GM18502 (cell line): Measurements from ENCODE around the gene DNAJC15.
"Not testable (repeated sequence)": the region's sequence is repeated elsewhere in the genome, so short reads cannot be mapped to it uniquely, and the experiment has no call there.

Source experiments
- ATAC-seq: cut with Tn5 transposase; IDR thresholded peaks from one replicate; pipeline ENCODE4 v1.9.1; 2021; ENCODE audit warnings: mild to moderate bottlenecking; ENCODE audit not compliant: unreplicated experiment, poor library complexity

Gene DNAJC15

DNA sequence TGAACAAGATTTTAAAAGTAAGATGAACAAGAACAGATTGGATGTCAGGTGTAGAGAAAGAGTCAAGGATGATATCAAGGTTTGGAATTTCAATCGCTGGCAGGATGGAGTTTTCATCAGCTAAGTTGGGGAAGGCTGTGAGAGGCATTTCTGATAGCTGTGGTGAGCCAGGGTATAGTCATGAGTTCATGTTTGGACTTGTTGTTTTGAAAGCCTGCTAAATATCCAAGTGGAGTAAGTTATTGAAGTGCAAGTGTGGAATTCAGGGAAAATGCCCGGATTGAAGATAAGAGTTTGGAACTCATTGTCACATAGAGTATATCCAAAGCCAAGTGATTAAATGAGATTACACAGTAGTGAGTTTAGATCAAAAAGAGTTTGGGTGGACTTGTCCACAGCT lies 20.4 kb upstream of the DNAJC15 start:
- ATAC-seq = no peak

GRCh38 chr13:43003729-43004128 lies 19.7 kb upstream of the DNAJC15 start:
- ATAC-seq = no peak

DNA sequence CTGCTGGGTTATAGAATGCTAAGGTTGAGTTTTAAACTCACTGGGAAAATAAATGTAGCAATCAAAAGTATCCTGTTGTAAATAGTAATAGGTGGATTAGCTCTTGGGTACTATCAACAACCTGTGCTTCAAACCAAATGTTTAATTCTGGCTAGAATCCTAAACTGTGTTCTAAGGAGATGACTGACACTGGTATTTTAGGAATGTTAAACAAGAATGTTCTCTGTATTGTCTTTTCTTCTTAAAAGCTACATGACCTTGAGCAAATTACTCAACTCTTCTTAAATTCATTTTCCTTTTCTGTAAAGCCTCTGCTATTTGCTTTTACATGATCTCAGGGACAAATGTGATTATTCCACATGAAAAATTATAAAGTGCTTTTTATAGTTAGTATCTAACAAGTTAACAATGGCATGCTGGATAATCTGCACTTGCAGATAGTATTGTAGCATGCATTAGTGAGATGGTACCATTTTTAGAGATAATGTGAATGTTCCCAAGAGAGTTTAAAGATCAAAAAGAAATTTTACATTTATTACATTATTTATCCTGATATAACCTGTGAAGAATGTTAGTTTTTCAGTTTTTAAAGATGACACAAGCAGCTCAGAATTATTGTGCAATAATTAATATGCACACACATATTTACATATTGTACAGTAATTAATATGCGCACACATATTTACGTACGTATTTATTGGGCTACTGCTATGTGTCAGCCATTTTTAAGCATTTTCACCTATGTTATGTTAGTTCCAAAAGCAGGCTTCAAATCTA lies 17.7 kb upstream of the DNAJC15 start:
- no peak for ATAC-seq

- ATAC-seq = no peak
These were observed 16.3 kb upstream of the DNAJC15 start for GRCh38 chr13:43006893-43007631.

- no peak for ATAC-seq
These were observed 14.8 kb upstream of the DNAJC15 start for GRCh38 chr13:43008596-43008995.

DNA sequence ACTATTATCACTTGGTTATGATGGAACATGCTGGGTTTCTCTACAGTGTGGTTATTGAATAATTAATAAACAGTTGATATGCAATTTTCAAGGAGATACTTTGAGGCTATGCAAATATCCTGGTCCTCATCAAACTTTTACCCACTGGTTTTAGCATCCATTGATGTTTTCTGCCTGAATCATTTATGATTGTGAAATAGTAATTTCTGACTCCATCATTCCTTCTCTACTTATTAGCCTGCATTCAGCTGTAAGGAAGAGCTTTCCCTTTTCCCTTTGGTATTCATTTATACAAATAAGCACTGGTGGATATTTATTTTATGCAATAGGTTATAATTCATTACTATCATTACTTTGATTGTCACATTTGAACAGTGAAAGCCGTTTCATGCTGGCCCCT lies 13.9 kb upstream of the DNAJC15 start:
- no peak for ATAC-seq

GRCh38 chr13:43014162-43014561 lies 9.2 kb upstream of the DNAJC15 start:
- ATAC-seq = no peak

DNA sequence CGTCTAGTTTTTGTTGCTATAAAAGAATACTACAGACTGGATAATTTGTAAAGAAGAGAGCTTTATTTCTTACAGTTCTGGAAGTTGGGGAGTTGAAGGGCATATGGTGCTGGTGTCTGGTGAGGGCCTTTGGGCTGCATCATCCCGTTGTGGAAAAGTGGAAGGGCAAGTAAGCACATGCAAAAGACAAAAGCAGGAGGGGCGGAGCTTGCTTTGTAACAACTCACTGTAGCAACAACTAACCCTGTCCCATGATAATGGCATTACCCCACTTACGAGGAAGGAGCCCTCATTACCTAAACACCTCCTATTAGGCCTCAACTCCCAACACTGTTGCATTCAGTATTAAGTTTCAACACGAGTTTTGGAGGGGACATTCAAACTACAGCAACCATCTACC lies 7.2 kb upstream of the DNAJC15 start:
- ATAC-seq = no peak

DNA sequence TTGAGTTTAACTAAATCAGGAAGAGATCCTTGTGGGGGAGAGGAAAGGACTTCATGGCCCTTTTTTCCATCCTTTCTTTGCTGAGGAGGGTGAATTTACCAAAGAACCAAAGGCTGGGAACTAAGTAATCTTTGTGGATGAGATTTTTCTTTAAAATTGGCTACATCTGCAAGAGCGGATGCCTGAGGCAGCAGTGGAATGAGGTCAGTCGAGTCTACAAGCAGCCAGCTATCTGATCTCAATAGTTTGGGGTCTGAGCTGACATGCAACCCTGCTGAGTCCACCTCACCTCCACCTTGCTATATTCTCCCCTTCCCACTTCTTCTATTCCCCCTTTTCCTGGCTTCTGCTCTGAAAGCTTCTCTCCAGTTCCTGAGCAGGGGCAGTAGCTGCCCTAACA lies 3.6 kb upstream of the DNAJC15 start:
- ATAC-seq = no peak

- ATAC-seq = no peak
These were observed 2.6 kb upstream of the DNAJC15 start for GRCh38 chr13:43020794-43021193.

DNA sequence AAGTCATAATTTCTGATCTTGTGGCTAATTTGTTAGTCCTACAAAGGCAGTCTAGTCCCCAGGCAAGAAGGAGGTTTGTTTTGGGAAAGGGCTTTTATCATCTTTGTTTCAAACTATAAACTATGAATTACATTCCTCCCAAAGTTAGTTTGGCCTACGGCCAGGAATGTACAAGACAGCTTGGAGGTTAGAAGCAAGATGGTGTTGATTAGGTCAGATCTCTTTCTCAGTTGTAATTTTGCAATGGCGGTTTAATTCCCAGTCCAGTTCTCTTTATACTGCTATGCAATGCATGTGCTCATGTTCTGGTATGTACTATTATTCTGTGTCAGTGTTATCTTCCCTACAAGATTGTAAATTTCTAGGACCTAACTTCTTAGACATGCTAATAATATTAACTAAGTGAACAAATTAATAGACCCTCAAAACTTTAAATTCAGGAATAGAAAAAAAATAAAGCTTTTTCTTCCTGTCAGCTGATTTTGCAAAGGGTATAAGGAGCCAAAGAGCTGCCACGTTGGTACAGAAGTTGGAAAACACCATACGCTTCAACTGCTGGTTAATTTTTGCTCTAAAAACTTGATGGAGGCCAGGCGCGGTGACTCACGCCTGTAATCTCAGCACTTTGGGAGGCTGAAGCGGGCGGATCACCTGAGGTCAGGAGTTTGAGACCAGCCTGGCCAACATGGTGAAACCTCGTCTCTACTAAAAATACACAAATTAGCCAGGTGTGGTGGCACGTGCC lies 1.3 kb upstream of the DNAJC15 start:
- no peak for ATAC-seq

DNA sequence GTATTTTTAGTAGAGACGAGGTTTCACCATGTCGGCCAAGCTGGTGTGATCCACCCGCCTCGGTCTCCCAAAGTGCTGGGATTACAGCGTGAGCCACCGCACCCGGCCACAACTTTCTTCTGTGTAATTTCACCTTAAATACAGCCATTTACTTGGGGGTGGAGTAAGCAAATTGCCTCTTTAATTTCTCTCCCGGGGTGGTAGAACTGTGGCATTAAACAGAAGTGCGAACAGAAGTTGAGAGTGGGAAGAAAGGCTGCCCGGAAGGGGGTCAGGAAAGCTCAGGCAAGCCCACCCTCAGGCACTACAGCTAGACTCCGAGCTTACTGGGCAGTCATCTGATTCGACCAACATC lies 475 bp upstream of the DNAJC15 start:
- no peak for ATAC-seq

DNA sequence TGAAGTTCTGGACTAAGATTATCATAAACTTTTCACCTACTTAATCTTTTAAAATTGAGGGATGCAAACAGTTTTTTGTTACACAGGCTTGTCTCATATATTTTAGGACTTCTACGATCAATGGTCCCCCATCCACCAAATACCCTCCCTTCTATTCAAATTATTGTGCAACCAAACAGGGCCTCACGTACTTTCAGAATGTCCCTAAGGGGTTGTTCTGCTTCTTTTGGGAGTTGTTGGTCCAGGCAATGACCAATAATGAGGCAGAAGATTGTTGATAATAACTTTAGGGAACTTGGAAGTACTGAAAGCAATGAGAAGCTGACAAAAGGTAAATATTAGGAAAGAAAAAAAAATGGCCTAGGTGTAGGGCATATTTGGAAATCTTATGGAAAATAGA lies 2.9 kb downstream of the DNAJC15 start:
- no peak for ATAC-seq

DNA sequence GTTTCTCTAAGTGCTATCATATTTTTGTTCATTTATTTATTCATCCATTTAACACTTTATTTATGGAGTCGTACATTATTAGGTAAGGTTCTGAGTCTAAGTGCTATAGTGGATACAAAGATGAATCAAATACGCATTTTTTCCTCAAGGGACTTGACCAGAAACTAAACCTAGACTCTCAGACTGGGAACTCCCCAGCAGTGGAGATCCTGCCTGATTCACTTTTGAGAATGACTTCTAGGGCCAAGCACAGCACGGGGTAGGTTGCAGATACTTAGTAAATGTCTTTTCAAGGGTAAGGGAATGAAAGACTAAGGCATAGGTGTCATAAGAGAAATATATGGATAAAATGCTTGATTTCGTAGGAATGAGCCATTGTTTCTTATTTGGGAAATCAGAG lies 7.2 kb downstream of the DNAJC15 start:
- ATAC-seq = peak; percentile 68

- ATAC-seq = no peak
These were observed 8.5 kb downstream of the DNAJC15 start for GRCh38 chr13:43031881-43032280.

- ATAC-seq = no peak
These were observed 9.7 kb downstream of the DNAJC15 start for GRCh38 chr13:43033038-43033437.

GRCh38 chr13:43036351-43037250 lies 13.2 kb downstream of the DNAJC15 start:
- ATAC-seq = no peak

DNA sequence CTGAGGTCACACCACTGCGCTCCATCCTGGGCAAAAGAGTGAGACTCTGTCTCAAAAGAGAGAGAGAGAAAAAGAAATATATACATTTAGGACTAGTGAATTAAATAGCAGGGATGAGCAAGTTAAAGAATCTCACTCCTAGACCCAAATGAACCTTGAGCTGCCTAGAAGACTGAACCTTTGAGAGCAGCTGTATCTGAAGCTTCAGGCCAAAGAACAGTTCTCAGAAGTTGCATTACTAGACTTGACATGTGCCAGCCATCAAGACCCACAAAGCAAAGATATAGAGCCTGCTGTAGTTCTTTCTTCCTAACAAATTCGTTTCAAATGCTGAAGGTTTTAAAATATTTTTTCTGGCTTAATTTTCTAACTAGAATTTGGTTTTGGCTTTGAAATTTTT lies 16.6 kb downstream of the DNAJC15 start:
- no peak for ATAC-seq

DNA sequence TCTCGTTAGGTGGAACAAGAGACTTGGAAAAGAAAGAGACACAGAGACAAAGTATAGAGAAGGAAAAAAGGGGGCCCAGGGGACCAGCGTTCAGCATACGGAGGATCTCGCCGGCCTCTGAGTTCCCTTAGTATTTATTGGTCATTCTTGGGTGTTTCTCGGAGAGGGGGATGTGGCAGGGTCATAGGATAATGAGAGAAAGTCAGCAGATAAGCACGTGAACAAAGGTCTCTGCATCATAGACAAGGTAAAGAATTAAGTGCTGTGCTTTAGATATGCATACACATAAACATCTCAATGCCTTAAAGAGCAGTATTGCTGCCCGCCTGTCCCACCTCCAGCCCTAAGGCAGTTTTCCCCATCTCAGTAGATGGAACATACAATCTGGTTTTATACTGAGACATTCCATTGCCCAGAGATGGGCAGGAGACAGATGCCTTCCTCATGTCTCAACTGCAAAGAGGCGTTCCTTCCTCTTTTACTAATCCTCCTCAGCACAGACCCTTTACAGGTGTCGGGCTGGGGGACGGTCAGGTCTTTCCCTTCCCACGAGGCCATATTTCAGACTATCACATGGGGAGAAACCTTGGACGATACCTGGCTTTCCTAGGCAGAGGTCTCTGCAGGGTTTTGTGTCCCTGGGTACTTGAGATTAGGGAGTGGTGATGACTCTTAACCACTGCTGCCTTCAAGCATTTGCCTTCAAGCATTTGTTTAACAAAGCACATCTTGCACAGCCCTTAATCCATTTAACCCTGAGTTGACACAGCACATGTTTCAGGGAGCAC lies 17.4 kb downstream of the DNAJC15 start:
- not testable (repeated sequence) for ATAC-seq
